ENCODE data around the gene BBOF1. TPM values are rescaled to one million over a fixed set of nuclear protein-coding genes. Genes with fewer than 3 reads are reported as not detected.

The BBOF1 gene
- total and polyA plus RNA-seq, 2 of the 8 experiments (the other 6 are each of a cell fraction or from before 2014, with no cell fraction given) = 0.26 to 0.60 TPM

DNA sequence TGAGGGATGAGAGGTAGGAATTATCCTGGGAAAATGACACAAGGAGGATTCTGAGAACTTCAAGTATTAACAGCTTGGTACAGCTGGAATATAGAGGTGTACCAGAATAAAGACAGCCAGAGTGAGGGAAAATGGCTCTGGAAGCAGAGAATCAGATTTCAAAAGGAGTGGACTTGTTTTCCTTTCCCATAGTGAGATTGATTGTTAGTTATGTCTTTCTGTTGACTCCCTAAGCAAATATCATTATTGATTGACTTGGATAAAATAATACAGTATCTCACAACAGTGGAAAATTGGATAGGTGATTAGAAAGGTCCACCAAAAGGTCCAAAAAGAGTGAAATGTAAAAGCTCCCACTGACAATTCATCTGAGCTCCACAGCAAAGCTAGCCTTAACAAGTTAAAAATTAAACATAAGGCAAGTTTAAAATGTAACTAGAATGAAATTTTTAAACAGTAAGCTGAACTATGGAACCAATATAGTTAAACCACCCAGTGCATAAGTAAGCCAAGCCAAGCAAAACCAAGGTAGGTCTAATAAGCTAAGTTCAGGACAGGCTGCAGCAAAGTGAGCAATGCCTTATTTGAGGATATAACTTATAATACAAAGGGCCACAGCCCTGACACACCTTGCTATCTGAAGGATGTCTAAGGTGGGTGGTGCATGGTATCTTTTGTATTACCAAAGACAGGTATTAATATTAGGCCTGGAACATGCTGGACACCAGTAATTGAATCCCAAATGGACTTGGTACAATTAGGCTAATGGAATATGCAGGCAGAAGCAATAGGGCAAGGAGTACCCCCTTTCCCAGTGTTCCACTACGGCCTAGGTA, 21.8 kb upstream of the BBOF1 start:
- ChIA-PET POLR2A (ENCODE audit: partially characterized antibody) (interaction anchor here (1.5 kb wide), 1 partner anchor 18 kb away, joined by 3 read pairs; no protein-coding TSS in a partner anchor), CTCF (ENCODE audit: partially characterized antibody) (interaction anchor here (0.8 to 1.2 kb wide), 2 partner anchors 38 to 40 kb away, joined by 3 read pairs; no protein-coding TSS in a partner anchor)
- H3K9me3 ChIP-seq (ENCODE audit: insufficient read depth in 2 of 2, low read depth in 1 of 2, low read length in 1 of 2) = no peaks in the 10 kb centered on the region
- H3K27me3 ChIP-seq (replicated peaks in 1 of 4; ENCODE audit: control insufficient read depth in 3 of 4, extremely low read depth in 1 of 4, insufficient read depth in 3 of 4, low read length in 3 of 4) = no peaks in the 10 kb centered on the region
- H4K5ac ChIP-seq (ENCODE audit: insufficient read length, low read depth, low read length) = no peak overlapping the region
- no peak overlapping the region for H3K4ac ChIP-seq (replicated peaks; ENCODE audit: insufficient read length, low read depth, low read length)
- H2BK5ac ChIP-seq (ENCODE audit: low read depth, low read length) = no peak overlapping the region
- H3K4me3 ChIP-seq (ENCODE audit: extremely low read depth in 1 of 4, insufficient read depth in 2 of 4, low read depth in 3 of 4, low read length in 4 of 4) = no peak overlapping the region
- H3K23me2 ChIP-seq (ENCODE audit: low read depth, low read length) = no peaks in the 10 kb centered on the region
- no peak overlapping the region for H2AFZ ChIP-seq (ENCODE audit: low read length)
- WGBS, 2 experiments (ENCODE audit: extremely low coverage in 1 of 2, insufficient coverage in 1 of 2, insufficient read length in 1 of 2, insufficient replicate concordance in 2 of 2, low coverage in 1 of 2, low lambda C conversion rate in 2 of 2, missing lambda C conversion rate in 1 of 2) = 89% methylated on average over 1 of the region's 1 CpG; no CpG with 5 or more reads in 1 of the 2 experiments
- no peak overlapping the region for H4K91ac ChIP-seq (replicated peaks; ENCODE audit: insufficient read length, low read length)
- TF ChIP-seq MAFK (IDR thresholded peaks at IDR 0.05; ENCODE audit: low read depth, low read length) (no peak), NANOG (IDR thresholded peaks at IDR 0.05; ENCODE audit: insufficient read depth, low read depth, low read length, poor library complexity, severe bottlenecking) (no peak), ASH2L (IDR thresholded peaks at IDR 0.05; ENCODE audit: low read length) (no peak), KDM5A (IDR thresholded peaks at IDR 0.05; ENCODE audit: low read length) (no peak)
- TF ChIP-seq, protein P1, sequence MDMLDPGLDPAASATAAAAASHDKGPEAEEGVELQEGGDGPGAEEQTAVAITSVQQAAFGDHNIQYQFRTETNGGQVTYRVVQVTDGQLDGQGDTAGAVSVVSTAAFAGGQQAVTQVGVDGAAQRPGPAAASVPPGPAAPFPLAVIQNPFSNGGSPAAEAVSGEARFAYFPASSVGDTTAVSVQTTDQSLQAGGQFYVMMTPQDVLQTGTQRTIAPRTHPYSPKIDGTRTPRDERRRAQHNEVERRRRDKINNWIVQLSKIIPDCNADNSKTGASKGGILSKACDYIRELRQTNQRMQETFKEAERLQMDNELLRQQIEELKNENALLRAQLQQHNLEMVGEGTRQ (IDR thresholded peaks at IDR 0.05; ENCODE audit: low read length) = no peak
- no peaks in the 10 kb centered on the region for H3K79me1 ChIP-seq (ENCODE audit: low read depth, low read length)
- DNase-seq (ENCODE audit: low read depth in 1 of 2, low spot score in 2 of 2) = no peak
- no peak overlapping the region for H2AK5ac ChIP-seq (ENCODE audit: low read depth, low read length)
- no peak overlapping the region for H4K8ac ChIP-seq (ENCODE audit: extremely low read depth, insufficient read depth, low read length)
- H2BK12ac ChIP-seq (ENCODE audit: low read depth, low read length) = no peak overlapping the region
- H3K36me3 ChIP-seq (ENCODE audit: control insufficient read depth in 2 of 4, insufficient read depth in 4 of 4, low read length in 3 of 4) = no peaks in the 10 kb centered on the region
- H2BK120ac ChIP-seq (replicated peaks; ENCODE audit: low read depth, low read length) = no peak overlapping the region
- no peak for FAIRE-seq
- no peaks in the 10 kb centered on the region for H3K4me1 ChIP-seq (replicated peaks in 1 of 4; ENCODE audit: control insufficient read depth in 3 of 4, insufficient read depth in 4 of 4, low read length in 3 of 4)
- no peak overlapping the region for H3K56ac ChIP-seq (replicated peaks; ENCODE audit: insufficient read length, low read depth, low read length)
- H3K79me2 ChIP-seq (ENCODE audit: control insufficient read depth in 1 of 2, insufficient read depth in 2 of 2, low read length in 2 of 2) = no peaks in the 10 kb centered on the region
- H3K14ac ChIP-seq (ENCODE audit: insufficient read length) = no peak overlapping the region
- H3K9ac ChIP-seq (replicated peaks in 1 of 4; ENCODE audit: extremely low read depth in 1 of 4, low read depth in 3 of 4, low read length in 3 of 4) = no peak overlapping the region
- H3K27ac ChIP-seq (ENCODE audit: low read depth, low read length) = no peak overlapping the region
- no peak overlapping the region for H2BK15ac ChIP-seq (ENCODE audit: low read length)
- no peak overlapping the region for H2BK20ac ChIP-seq (ENCODE audit: low read length)
- no peaks in the 10 kb centered on the region for H4K20me1 ChIP-seq (replicated peaks in 1 of 2; ENCODE audit: control insufficient read depth in 1 of 2, insufficient read depth in 2 of 2, low read length in 2 of 2)
- no peak overlapping the region for H3K4me2 ChIP-seq (ENCODE audit: insufficient read depth in 1 of 2, low read depth in 2 of 2, low read length in 2 of 2)
- no peak overlapping the region for H3K18ac ChIP-seq (ENCODE audit: extremely low read depth, low read length)
- H3K23ac ChIP-seq (ENCODE audit: insufficient read length) = no peak overlapping the region
